ENCODE data around the gene IL26.
A peak's percentile ranks its signal among the peaks of the same experiment; 100 is the strongest.
"Not testable (repeated sequence)": the region's sequence is repeated elsewhere in the genome, so short reads cannot be mapped to it uniquely, and the experiment has no call there.

IL26 gene

DNA sequence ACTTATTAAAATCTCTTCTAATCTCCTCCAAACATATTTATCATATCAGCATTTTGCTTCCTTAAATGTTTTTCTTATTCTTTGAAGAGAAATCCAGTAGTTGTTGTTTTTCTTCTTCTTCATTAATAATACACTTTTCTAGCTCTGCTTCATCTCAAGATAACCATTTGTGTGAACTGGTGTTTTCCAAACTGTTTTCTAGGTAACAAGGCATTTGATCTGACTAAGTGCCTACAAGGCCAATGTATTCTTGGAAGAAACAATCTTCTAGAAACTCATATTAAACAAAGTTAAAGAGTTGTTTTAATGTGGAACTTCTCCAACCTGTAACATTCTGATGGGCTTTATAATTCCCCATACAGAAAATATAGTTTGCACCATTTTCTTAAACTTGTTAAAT, 35.3 kb downstream of the IL26 start:
- no peak for DNase-seq

DNA sequence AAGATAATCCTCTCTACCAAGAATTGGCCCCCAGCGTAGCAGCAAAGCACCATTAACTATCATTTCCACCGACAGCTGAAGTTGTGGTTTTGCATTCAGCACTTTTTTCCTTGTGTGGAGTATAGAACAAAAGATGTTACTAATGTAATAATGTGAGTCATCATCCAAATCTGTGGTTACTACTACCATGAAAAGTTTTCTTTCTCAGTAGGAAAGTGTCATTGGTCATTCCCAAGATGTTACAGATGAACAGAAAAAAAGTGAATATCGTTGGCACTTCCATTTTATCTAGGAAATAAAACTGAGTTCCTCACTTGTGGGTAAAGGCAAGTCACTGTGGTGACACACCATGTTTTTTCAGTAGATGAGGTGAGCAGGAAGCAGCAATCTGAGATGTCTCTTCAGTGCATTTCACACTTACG, 35.8 kb downstream of the IL26 start:
- DNase-seq = peak; percentile 60

DNA sequence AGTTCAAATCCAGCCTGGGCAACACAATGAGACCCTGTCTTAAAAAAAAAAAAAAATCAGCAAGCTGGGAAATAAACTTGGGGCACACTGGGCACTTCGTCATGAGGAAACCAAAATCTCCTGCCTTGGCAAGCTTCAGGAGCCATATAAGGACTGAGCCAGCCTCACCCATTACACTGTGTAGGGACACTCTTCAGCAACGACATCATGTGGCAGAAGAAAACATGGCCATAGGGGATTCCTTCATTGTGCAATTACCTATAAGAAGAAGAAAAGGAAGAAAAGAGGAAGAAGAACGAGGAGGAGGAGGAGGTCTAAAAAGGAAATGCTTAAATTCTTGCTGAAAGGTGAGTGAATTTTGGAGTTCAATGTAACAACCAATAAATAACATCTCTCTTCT, 40.0 kb downstream of the IL26 start:
- DNase-seq = no peak

DNA sequence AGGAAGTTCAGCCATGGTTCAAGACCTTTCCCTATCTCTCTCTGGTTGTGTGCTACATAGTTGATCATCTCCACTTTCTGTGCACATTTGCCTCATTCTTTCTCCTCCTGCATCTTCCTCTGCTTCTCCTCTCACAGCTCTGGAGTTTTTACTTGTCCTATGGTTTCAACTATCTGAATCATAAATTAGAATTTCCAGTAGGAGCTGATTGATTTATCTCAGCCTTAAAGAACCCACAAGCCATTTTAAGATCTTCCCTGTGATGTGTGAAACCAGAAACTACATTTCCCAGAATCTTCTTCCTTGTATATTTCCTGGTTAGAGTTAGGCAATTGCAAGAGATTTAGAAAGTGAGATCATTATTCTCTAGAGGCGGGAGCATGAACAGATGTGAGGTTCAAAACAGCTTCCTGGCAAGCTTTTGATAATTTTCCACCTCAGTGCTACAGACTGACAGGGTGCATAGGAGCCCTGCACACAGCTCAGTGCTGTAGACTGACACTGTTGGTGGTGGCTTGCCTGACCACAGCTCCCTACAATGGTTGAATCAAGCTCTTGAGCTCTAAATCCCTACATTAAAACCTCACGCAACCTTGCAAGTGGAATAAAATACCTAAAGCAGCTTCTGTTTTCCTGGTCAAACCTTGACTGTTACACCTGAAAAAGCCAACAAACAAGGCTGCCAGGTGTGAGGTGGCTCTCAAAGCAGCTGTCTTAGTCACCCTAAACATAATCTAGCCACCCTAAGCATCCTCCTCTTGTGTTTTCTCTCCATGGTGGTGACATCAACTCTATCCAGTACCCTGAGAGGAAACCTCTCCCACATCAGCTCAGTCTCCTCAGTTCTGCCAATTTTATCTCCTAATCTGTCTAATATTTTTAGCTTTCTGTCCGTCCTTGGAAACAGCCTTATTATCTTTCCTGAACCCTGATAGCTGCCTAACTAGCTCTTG, 44.5 kb downstream of the IL26 start:
- DNase-seq = peak; percentile 44

DNA sequence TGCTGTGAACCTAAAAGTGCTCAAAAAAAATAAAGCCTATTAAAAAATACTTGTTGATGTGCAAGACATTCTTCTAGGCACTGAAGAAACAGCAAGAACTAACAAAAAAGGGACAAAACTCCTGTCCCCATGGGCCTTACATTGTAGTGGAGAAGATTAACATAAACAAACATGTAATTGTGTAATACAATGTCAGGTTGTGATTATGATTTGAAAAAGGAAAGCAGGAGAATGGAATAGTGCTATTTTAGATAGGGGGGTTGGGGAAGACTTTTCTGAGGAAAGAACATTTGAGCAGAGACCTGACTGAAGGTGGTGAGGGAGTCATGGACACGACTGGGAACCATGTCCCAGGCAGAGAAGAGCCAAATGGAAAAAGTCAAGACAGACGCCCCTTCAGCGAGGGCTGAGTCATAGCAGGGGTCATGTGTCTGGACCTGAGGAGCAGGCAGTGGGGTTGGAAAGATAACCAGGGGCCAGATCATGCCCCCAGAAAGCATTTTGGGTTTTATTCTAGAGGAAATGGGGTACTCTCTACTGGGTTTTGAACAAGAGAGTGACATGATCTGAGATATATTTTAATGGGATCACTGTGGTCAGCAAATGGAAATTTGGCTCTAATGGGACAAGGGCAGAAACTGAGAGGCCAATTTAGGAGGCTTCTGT, 46.7 kb downstream of the IL26 start:
- DNase-seq = no peak

DNA sequence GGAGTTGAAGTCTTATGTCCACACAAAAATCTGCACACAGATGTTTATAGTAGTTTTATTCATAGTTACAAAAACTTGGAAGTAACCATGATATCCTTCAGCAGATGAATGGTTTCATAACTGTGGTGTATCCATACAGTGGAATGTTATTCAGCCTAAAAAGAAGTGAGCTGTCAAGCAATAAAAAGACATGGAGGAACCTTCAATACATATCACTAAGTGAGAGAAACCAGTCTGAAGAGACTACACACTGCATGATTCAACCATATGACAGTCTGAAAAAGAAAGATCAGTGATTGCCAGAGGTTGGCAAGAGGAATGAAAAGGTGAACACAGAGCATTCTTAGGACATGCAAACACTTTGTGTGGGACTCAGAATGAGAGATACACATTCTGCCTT, 47.4 kb downstream of the IL26 start:
- no peak for DNase-seq

DNA sequence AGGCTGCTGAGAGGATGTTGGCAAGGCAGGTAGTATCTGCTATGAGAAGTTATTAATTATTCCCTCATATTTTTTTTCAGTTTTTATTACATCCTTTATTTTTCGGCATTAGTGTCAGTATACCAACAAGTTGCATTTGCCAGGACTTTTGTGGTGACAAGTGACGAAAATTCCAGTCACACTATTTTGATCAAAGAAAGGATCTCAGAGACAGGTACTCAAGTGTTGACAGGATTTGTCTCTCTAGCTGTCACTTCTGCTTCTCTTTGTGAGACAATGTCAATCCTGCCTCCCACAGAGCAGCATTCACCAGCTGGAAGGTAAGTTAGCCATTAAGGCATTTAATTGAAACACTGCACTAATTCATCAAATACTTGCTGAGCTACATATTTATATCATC, 48.0 kb downstream of the IL26 start:
- DNase-seq = no peak

DNA sequence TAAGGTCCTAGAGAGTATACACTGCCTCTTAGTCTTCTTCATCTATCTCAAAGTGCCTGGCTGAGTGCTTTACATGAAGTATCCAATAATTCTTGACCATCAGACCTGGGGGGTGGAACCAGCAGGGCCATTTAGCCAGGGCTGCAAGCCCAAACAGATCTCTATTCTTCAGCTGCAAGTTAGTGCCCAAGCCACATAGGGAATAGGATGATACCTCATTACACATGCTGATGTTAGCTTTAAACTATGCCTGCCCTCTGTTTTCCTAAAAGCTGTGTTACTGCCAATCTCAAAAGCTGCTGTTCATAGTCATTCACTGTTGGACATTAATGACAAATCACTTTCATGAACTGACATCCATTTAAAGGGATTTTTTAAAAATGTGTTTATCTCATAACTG, 49.4 kb downstream of the IL26 start:
- no peak for DNase-seq

DNA sequence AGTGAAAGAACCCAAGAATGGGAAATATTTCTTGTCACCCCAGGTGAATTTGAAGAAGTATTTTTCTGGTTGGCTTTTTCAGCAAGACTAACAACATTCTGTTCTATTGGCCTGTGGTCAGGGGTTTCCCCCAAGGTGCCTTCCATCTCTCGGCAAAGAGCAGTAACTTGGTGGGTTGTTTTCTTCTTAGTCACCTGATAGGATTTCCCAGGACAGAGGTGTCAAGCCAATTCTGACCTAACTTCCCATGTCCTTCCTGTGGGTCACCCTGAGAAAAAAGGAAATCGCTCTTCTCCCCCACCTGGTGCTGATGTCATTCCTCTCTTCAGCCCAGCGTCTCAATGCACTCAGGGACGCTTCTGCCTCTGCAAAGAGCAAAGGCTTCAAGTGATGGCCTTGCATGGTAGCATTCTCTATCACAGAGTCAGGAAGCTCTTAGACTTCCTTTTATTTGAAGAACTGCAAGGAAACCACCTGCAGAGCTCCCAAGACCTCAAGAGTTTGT, 50.0 kb downstream of the IL26 start:
- DNase-seq = no peak

DNA sequence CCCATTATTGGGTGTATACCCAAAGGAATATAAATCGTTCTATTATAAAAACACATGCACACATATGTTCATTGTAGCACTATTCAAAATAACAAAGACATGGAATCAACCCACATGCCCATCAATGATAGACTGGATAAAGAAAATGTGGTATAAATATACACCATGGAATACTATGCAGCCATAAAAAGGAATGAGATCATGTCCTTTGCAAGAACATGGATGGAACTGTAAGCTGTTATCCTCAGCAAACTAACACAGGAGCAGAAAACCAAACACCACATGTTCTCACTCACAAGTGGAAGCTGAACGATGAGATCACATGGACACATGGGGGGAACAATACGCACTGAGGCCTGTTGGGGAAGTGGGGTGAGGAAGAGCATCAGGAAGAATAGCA, 50.8 kb downstream of the IL26 start:
- DNase-seq = not testable (repeated sequence)

DNA sequence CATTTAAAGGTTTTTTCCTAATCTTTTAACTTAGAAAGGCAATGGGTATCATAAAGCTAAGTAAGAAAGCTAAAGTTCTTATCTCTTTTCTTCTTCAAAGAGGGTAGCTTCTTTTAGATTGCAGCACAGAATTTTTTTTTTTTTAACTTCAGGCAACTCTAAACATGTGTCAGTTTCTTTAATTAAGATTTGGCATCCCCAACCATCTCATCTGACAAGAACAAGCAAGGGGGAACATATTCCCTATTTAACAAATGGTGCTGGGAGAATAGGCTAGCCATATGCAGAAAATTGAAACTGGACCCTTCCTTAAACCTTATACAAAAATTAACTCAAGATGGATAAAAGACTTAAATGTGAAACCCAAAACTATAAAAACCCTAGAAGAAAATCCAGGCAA, 51.8 kb downstream of the IL26 start:
- DNase-seq = no peak

DNA sequence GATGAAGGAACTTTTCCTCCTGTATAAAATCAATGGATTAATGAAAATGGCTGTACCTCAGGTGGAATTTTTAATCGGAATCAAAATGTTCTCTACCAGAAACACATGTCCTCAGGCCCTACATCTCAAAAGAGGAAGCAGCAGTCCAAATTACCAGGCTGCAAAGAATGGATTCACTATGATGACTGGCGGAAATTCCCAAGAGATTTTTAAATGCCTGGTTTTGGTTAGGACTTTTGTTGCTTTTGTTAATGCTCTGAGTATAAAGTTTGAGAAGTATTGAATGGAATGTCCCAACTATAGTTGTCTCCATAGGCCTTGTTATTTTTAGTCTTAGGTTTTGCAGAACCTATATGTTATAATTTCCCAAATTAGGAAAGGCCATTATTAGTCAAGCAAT, 54.9 kb downstream of the IL26 start:
- no peak for DNase-seq

DNA sequence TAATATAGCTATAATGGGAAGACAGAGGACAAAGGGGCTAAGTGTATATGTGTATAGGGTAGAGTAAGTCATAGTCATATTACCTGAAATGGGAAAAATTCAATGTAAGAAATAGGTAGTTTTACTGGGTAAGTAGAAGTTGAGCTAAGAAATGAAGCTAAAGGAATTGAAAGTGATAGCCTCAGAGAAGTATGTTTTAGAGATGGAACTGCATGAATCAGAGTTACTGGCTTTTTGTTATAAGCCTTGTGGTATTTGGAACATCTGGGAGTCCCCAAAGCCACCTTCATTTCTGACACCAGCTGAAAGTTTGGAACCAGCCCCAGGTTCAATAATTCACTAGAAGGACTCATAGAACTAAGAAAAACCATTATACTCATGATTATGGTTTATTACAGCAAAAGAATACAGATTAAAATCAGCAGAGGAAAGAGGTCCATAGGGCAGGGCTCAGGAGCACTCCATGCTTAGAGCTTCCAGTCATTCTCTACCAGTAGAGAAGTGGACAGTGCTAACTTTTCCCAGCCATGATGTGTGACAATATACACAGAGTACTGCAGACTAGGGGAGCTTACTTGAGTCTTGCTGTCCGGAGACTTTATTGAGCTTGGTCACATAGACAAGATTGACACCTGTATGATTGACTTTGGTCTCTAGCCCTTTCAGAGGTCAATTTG, 56.3 kb downstream of the IL26 start:
- DNase-seq = no peak

DNA sequence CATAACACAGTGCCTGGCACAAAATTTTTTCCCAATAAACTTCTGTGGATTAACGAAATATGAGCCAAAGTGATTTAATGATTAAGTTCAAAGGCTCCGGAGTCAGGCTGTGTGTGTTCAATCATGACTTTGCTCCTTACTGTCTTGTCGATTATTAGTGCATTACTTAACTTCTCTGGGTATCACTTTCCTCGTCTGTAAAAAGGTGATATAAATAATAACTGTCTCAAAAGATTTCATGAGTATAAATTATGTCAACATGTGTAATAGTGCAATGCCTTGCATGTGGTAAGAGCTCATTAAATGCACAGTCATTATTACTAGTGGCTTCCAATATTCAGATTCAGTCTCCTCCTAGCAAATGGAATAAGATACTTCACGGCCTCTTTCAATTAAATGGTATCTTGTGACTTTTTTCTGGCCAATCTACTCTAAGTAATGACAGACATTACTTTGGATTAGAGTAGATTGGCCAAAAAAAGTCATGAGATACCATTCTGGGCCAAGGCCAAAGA, 59.2 kb downstream of the IL26 start:
- DNase-seq = no peak

DNA sequence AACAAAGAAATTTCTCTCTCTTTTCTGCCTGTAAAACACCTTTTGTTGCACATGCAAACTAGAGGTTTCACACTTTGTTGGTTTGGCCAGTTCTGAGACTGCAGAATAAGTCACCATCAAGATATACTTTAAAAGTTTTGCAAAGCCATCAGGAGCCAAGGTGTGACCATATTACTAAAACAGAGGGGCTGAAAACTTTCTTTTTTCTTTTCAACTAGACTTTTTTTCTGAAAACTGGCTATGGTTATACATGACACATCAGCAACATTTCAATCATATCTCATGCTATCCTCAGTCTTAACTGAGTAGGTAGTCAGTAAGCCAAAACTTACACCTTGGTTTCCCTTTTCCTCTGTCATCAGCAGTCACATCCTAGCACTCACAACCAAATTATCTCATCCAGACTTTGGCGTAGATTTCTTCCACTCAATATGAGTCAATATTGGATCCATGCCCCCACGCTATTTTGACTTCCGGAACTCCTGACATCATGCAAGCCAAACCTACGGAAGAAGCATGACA, 62.0 kb downstream of the IL26 start:
- DNase-seq = no peak

DNA sequence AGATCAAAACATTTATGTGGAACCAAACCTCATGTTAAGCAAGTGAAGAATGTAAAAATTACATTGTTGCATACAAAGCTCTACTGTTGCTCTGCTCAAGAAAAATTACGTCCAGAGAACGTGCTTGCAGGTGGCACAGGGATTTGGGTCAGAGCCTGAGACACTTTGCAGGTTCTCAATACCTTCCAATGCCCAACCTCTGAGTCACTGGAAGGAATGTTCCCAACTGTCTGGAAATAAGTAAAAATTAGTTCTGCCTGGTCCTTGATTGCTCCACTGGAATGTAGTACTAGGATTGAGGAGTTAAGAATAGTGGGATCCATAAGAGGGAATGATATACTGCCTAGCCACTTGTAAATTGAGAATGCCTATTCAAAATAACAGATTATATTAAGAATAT, 63.2 kb downstream of the IL26 start:
- DNase-seq = no peak

DNA sequence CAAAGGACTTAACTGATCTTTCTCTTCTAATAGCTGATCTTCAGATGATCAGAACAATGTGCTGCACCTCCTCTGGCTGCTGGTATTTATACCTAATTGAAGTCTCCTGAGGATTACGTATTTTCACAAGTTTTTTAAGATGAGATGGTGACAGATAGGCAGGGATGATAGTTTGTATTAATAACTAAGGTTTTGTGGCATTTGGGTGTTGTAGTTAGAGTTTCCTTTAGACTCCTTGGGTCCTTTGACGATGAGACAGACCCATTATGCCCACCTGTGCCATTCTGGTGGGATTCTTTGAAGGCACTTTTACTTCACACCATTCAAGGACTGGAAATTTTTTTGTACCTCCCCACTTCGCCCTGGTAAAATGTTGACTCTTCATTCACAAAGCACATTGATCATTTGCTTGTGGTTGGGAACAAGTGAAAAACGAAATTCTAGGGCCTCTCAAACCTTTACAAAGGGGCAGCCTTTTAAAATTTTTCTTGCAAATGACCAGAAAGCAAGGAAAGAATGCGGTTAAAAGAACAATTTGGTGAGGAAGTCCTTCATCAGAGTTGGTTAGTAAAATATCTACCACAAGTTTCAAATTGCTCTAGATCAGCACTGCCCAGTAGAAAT, 65.8 kb downstream of the IL26 start, which contains the start of gene IFNG:
Gene IFNG (minus strand): TSS at position 60 of the 624 bp plus-strand sequence. CDS start 125 bp downstream, outside the sequence.
- DNase-seq = no peak

DNA sequence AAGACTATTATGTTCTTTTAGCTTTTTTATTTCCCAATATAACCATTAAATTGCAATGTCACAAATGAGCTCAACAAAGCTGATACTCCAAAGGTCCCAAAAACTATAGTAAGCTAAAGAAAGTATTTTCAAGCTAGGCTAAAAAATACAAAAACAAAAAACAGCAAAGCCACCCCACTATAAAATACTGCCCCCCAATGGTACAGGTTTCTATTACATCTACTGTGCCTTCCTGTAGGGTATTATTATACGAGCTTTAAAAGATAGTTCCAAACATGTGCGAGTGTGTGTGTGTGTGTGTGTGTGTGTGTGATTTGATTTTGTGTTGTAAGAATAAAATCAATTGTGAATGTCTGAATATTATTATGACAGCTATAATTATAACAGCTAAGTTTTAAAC, 67.2 kb downstream of the IL26 start:
- DNase-seq = no peak

DNA sequence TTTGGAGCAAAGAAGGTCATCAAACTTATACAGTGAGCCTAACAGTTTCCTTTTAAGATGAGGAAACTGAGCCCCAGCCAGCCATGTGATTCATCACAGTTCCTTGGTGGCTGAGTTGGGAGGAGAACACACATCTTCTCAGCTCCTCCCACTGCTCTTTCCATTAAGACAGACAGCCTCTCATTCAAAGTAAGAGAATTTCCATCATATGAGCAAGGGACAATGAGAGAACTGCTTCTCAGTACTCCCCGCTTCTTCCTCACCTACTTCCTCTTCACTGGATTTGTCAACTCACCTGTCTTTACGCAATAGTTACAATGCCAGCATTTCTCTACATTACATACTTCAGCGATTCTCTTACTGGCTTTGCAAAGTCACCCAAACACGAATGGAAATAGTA, 68.2 kb downstream of the IL26 start:
- DNase-seq = no peak

DNA sequence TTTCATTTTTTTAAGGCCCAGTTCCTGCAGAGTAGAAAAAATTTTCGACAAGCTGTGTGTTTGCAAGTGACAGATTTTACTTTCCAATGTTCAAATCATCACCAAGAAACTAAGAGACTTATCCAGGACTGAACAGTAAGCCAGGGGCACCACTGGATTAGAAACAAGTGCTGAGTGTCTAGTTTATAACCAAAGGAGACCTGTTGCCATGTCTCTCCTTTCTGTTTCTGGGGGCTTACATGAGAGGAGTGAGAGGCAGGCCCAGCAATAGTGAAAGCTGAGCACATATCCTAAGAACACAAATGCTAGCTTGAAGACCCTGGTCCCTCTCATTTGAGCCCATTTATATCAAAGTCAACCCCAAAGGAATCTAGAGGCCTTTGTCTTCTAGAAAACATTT, 69.0 kb downstream of the IL26 start:
- no peak for DNase-seq

DNA sequence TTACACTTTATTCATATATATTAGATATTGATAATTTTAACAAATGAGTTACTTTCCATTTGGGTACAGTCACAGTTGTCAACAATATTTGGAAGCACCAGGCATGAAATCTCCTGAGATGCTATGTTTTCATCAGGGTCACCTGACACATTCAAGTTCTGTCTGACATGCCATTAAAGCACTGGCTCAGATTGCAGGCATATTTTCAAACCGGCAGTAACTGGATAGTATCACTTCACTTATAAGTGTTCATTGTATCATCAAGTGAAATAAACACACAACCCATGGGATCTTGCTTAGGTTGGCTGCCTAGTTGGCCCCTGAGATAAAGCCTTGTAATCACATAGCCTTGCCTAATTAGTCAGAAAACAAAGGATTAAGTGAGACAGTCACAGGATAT, 70.8 kb downstream of the IL26 start:
- DNase-seq = no peak

All from HCEC 1CT (cell line).